ENCODE data around the gene OXSR1. TPM values are rescaled to one million over a fixed set of nuclear protein-coding genes. Genes with fewer than 3 reads are reported as not detected.

Gene OXSR1
- total RNA-seq (2016; rRNA removed; fragmentation: Illumina TruSeq; extraction: Trizol) (32.6 and 41.1 TPM in 2 replicates), polyA plus RNA-seq (2011; rRNA removed) (25.9 and 27.4 TPM in 2 replicates), polyA minus RNA-seq (2011; rRNA and poly(A)+ RNA removed; ENCODE audit: low replicate concordance) (36.3 and 49.0 TPM in 2 replicates), Bru-seq, nascent RNA (percentile 83 among the genes with signal in this experiment), BruChase-seq, experiment 1, labeled RNA remaining after a 6-hour chase (percentile 82 among the genes with signal in this experiment), BruChase-seq, experiment 2, labeled RNA remaining after a 2-hour chase (percentile 80 among the genes with signal in this experiment)
- total RNA-seq (2016; cell fraction: cytosol; rRNA removed; fragmentation: Illumina TruSeq; extraction: Trizol; ENCODE audit: low read depth), result 7.6 TPM in 2 replicates
- total RNA-seq (2016; cell fraction: insoluble cytoplasmic fraction; rRNA removed; fragmentation: Illumina TruSeq; extraction: Trizol), result 32.9 and 39.8 TPM in 2 replicates
- 12.8 and 14.5 TPM in 2 replicates for total RNA-seq (2016; cell fraction: membrane; rRNA removed; fragmentation: Illumina TruSeq; extraction: Trizol)
- total RNA-seq (2016; cell fraction: nucleus; rRNA removed; fragmentation: Illumina TruSeq; extraction: Trizol), result 30.2 and 32.6 TPM in 2 replicates
- 18.5 and 23.3 TPM in 2 replicates for polyA plus RNA-seq (2011; cell fraction: cytosol; rRNA removed)
- polyA plus RNA-seq (2011; cell fraction: nucleus; rRNA removed), result 19.5 and 22.8 TPM in 2 replicates
- polyA plus RNA-seq (2012), result 23.1 and 31.4 TPM in 2 replicates
- 1.5 and 1.6 TPM in 2 replicates for polyA plus RNA-seq (2016; cell fraction: cytosol; fragmentation: Illumina TruSeq; extraction: Trizol; ENCODE audit: low read depth)
- polyA plus RNA-seq (2016; cell fraction: insoluble cytoplasmic fraction; fragmentation: Illumina TruSeq; extraction: Trizol; ENCODE audit: low read depth), result 33.9 and 36.3 TPM in 2 replicates
- 5.4 and 5.9 TPM in 2 replicates for polyA plus RNA-seq (2016; cell fraction: membrane; fragmentation: Illumina TruSeq; extraction: Trizol; ENCODE audit: low read depth)
- 31.5 and 34.6 TPM in 2 replicates for polyA plus RNA-seq (2016; cell fraction: nucleus; fragmentation: Illumina TruSeq; extraction: Trizol; ENCODE audit: insufficient read depth, low read depth)
- polyA minus RNA-seq (2011; cell fraction: cytosol; rRNA and poly(A)+ RNA removed), result 26.2 and 26.9 TPM in 2 replicates
- polyA minus RNA-seq (2011; cell fraction: nucleus; rRNA and poly(A)+ RNA removed), result 37.9 and 47.6 TPM in 2 replicates
- long read RNA-seq, experiment 1, full-length matches to known transcripts, result 1 of 6 reads
- long read RNA-seq, experiment 1, partial matches to known transcripts, result 2 of 6 reads
- long read RNA-seq, experiment 1, other reads (novel, unspliced or antisense), result 3 of 6 reads
- long read RNA-seq, experiment 2, full-length matches to known transcripts, result 5 of 52 reads
- long read RNA-seq, experiment 2, partial matches to known transcripts, result 20 of 52 reads
- long read RNA-seq, experiment 2, other reads (novel, unspliced or antisense), result 27 of 52 reads

DNA sequence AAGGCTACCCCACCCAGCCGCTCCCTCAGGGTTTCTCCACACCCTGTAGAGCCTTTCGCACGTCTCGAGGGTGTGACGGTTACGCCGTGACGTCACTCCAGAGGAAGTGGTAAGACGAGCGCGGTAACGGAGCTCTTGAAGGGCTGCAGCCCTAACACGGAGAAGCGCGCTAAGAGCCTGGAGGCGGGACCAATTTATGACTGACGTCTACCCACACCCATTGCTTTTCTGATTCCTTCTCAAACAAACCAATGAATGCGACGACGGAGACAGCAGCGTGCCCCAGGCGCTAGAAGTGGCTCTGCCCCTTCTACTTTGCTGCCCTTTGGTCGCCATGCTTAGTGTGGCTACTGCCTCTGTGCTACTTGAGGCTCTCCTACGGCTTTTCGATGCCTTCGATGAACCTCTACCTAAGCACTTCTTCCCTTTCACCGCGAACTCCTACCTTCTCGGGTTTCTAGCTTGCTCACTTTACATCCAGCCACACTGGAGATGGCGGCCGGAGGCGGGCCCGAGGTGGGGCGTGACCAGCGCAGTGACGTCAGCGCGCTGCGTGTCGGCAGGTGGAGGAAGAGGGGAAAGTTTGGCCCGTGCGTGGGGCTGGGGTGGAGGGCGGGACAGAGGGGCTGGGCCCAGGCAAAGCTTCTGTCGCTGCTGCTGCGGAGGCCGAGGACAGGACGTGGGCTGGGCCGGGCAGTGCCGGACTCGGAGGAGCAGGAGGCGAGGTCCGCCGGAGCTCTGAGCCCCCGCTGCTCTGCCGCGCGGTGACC is at the start of gene OXSR1:
Gene OXSR1, plus strand, starts transcription at position 586 of the 770 bp plus-strand sequence. CDS start 340 bp downstream, outside the sequence.
- Histone ChIP-seq H4K20me1 (ENCODE audit: insufficient read depth, low read length) (peaks cover 13% of the 10 kb centered on the region), H3K79me2 (ENCODE audit: insufficient read depth, low read length) (peaks cover 43% of the 10 kb centered on the region), H3K27ac (ENCODE audit: extremely low read length, insufficient read depth, low read length) (peak within 1 kb of the TSS; percentile 96), H3K4me2 (ENCODE audit: low read depth, low read length) (peak within 1 kb of the TSS; percentile 86), H3K36me3 (replicated peaks in 1 of 2; ENCODE audit: control insufficient read depth in 1 of 2, insufficient read depth in 2 of 2, low read length in 2 of 2) (no peaks in the 10 kb centered on the region), H3K9ac (ENCODE audit: insufficient read depth, low read depth, low read length) (peak within 1 kb of the TSS; percentile 87), H3K4me1 (ENCODE audit: insufficient read depth, low read length) (peaks cover 48% of the 10 kb centered on the region), H3K9me3 (ENCODE audit: low read length) (no peaks in the 10 kb centered on the region), H3K27me3 (ENCODE audit: control insufficient read depth in 1 of 2, insufficient read depth in 2 of 2, low read length in 2 of 2) (no peaks in the 10 kb centered on the region; a peak in 1 of 5 replicates), H3K4me3 (replicated peaks in 1 of 3; ENCODE audit: insufficient read depth in 1 of 3, low read depth in 2 of 3, low read length in 3 of 3) (peak within 1 kb of the TSS; percentile 86 to 97 (median 90)), H2AFZ (ENCODE audit: low read length) (peak within 1 kb of the TSS; percentile 94)
- ChIA-PET CTCF (ENCODE audit: low intra/inter-chr PET ratio, low total read pairs) (no interaction called here), POLR2A (interaction anchor here (0.6 to 5.1 kb wide), 18 partner anchors 11 to 1172 kb away, joined by 3 to 179 read pairs (median 4); partner anchors contain the start of genes ACAA1, ACVR2B, EPM2AIP1 and EXOG)
- FAIRE-seq (peak; percentile 87), ATAC-seq (peak; percentile 93), DNase-seq (ENCODE audit: low spot score) (peak; percentile 99)
- under 1% methylated on average over 35 of the region's 57 CpGs for WGBS (ENCODE audit: low lambda C conversion rate)
- in situ Hi-C loops (cut with HindIII; ENCODE audit: extremely low pct_ligation_motif_present, low pct_unique_long_range_greater_than_20kb), result no loop called here
- intact Hi-C loops (cut with micrococcal nuclease; ENCODE audit: unreplicated experiment), result loop anchor here (2.0 kb wide), 1 partner anchor 26 kb away; the partner anchor contains the start of gene MYD88
- BruUV-seq (replicated peaks), result no TSS peak
- TF ChIP-seq, protein P1, sequence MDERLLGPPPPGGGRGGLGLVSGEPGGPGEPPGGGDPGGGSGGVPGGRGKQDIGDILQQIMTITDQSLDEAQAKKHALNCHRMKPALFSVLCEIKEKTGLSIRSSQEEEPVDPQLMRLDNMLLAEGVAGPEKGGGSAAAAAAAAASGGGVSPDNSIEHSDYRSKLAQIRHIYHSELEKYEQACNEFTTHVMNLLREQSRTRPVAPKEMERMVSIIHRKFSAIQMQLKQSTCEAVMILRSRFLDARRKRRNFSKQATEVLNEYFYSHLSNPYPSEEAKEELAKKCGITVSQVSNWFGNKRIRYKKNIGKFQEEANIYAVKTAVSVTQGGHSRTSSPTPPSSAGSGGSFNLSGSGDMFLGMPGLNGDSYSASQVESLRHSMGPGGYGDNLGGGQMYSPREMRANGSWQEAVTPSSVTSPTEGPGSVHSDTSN (CRISPR knock-in tag; IDR thresholded peaks at IDR 0.05), result peak; percentile 91
- TF ChIP-seq, protein P2, sequence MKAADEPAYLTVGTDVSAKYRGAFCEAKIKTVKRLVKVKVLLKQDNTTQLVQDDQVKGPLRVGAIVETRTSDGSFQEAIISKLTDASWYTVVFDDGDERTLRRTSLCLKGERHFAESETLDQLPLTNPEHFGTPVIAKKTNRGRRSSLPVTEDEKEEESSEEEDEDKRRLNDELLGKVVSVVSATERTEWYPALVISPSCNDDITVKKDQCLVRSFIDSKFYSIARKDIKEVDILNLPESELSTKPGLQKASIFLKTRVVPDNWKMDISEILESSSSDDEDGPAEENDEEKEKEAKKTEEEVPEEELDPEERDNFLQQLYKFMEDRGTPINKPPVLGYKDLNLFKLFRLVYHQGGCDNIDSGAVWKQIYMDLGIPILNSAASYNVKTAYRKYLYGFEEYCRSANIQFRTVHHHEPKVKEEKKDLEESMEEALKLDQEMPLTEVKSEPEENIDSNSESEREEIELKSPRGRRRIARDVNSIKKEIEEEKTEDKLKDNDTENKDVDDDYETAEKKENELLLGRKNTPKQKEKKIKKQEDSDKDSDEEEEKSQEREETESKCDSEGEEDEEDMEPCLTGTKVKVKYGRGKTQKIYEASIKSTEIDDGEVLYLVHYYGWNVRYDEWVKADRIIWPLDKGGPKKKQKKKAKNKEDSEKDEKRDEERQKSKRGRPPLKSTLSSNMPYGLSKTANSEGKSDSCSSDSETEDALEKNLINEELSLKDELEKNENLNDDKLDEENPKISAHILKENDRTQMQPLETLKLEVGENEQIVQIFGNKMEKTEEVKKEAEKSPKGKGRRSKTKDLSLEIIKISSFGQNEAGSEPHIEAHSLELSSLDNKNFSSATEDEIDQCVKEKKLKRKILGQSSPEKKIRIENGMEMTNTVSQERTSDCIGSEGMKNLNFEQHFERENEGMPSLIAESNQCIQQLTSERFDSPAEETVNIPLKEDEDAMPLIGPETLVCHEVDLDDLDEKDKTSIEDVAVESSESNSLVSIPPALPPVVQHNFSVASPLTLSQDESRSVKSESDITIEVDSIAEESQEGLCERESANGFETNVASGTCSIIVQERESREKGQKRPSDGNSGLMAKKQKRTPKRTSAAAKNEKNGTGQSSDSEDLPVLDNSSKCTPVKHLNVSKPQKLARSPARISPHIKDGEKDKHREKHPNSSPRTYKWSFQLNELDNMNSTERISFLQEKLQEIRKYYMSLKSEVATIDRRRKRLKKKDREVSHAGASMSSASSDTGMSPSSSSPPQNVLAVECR (CRISPR knock-in tag; IDR thresholded peaks at IDR 0.05; ENCODE audit: borderline replicate concordance), result peak; percentile 92
- TF ChIP-seq, protein P3, sequence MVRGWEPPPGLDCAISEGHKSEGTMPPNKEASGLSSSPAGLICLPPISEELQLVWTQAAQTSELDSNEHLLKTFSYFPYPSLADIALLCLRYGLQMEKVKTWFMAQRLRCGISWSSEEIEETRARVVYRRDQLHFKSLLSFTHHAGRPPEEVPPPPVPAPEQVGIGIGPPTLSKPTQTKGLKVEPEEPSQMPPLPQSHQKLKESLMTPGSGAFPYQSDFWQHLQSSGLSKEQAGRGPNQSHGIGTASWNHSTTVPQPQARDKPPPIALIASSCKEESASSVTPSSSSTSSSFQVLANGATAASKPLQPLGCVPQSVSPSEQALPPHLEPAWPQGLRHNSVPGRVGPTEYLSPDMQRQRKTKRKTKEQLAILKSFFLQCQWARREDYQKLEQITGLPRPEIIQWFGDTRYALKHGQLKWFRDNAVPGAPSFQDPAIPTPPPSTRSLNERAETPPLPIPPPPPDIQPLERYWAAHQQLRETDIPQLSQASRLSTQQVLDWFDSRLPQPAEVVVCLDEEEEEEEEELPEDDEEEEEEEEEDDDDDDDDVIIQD (CRISPR knock-in tag; IDR thresholded peaks at IDR 0.05; ENCODE audit: low read depth), result 0 out of 2 replicates have a peak, but pooled peaks have one; percentile 51
- TF ChIP-seq ZNF749 (CRISPR knock-in tag; IDR thresholded peaks at IDR 0.05; ENCODE audit: borderline replicate concordance) (0 out of 2 replicates have a peak, but pooled peaks have one; percentile 15), MIER3 (CRISPR knock-in tag; IDR thresholded peaks at IDR 0.05; ENCODE audit: borderline replicate concordance) (peak; percentile 41)
- TF ChIP-seq, protein P4, sequence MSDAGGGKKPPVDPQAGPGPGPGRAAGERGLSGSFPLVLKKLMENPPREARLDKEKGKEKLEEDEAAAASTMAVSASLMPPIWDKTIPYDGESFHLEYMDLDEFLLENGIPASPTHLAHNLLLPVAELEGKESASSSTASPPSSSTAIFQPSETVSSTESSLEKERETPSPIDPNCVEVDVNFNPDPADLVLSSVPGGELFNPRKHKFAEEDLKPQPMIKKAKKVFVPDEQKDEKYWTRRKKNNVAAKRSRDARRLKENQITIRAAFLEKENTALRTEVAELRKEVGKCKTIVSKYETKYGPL (CRISPR knock-in tag; IDR thresholded peaks at IDR 0.05), result no peak
